ENCODE measurements around the gene SYTL4. TPM values are rescaled to one million over a fixed set of nuclear protein-coding genes. Genes with fewer than 3 reads are reported as not detected.

SYTL4 gene
- total and polyA plus RNA-seq, 2 of the 8 experiments (the other 6 are each of a cell fraction or from before 2014, with no cell fraction given), result 0.11 TPM

DNA sequence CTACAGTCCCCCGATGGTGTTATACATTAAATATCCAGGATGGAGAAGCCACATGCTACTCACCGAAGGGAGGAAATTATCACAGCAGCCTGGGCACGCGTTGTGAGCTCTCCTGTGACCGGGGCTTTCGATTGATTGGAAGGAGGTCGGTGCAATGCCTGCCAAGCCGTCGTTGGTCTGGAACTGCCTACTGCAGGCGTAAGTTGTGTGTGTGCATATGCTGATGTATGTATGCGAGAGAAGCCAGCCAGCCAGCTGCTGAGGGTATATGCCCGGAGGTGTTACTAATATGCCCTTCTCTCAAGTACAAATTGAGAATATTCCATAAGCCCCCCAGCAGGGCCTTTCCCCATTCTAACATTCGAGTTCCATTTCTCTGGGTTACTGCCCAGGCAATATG lies 69.8 kb downstream of the SYTL4 start:
- no peak overlapping the region for H2BK120ac ChIP-seq (replicated peaks; ENCODE audit: low read depth, low read length)
- H4K8ac ChIP-seq (ENCODE audit: extremely low read depth, insufficient read depth, low read length), result no peak overlapping the region
- no peak overlapping the region for H2AK5ac ChIP-seq (ENCODE audit: low read depth, low read length)
- no peaks in the 10 kb centered on the region for H4K20me1 ChIP-seq (replicated peaks in 1 of 2; ENCODE audit: control insufficient read depth in 1 of 2, insufficient read depth in 2 of 2, low read length in 2 of 2)
- no peak overlapping the region for H3K23ac ChIP-seq (ENCODE audit: insufficient read length)
- ChIA-PET CTCF (ENCODE audit: partially characterized antibody) (interaction anchor here (1.1 to 1.9 kb wide), 2 partner anchors 8 to 9 kb away, joined by 6 read pairs; no protein-coding TSS in a partner anchor), POLR2A (ENCODE audit: partially characterized antibody) (no interaction called here)
- no peaks in the 10 kb centered on the region for H3K23me2 ChIP-seq (ENCODE audit: low read depth, low read length)
- H3K36me3 ChIP-seq (ENCODE audit: control insufficient read depth in 2 of 4, insufficient read depth in 4 of 4, low read length in 3 of 4), result no peaks in the 10 kb centered on the region
- FAIRE-seq (no peak), DNase-seq (ENCODE audit: low read depth in 1 of 2, low spot score in 2 of 2) (no peak)
- H4K5ac ChIP-seq (ENCODE audit: insufficient read length, low read depth, low read length), result no peak overlapping the region
- H3K79me2 ChIP-seq (ENCODE audit: control insufficient read depth in 1 of 2, insufficient read depth in 2 of 2, low read length in 2 of 2), result no peaks in the 10 kb centered on the region
- H3K9me3 ChIP-seq (ENCODE audit: insufficient read depth in 2 of 2, low read depth in 1 of 2, low read length in 1 of 2), result no peaks in the 10 kb centered on the region
- no peaks in the 10 kb centered on the region for H3K27me3 ChIP-seq (replicated peaks in 1 of 4; ENCODE audit: control insufficient read depth in 3 of 4, extremely low read depth in 1 of 4, insufficient read depth in 3 of 4, low read length in 3 of 4)
- H3K56ac ChIP-seq (replicated peaks; ENCODE audit: insufficient read length, low read depth, low read length), result no peak overlapping the region
- H2BK5ac ChIP-seq (ENCODE audit: low read depth, low read length), result no peak overlapping the region
- no peak overlapping the region for H3K4ac ChIP-seq (replicated peaks; ENCODE audit: insufficient read length, low read depth, low read length)
- no peaks in the 10 kb centered on the region for H3K4me1 ChIP-seq (replicated peaks in 1 of 4; ENCODE audit: control insufficient read depth in 3 of 4, insufficient read depth in 4 of 4, low read length in 3 of 4)
- H3K18ac ChIP-seq (ENCODE audit: extremely low read depth, low read length), result no peak overlapping the region
- no peaks in the 10 kb centered on the region for H3K79me1 ChIP-seq (ENCODE audit: low read depth, low read length)
- no peak overlapping the region for H2BK20ac ChIP-seq (ENCODE audit: low read length)
- H3K4me2 ChIP-seq (ENCODE audit: insufficient read depth in 1 of 2, low read depth in 2 of 2, low read length in 2 of 2), result no peak overlapping the region
- no peak overlapping the region for H3K14ac ChIP-seq (ENCODE audit: insufficient read length)
- no peak overlapping the region for H2BK15ac ChIP-seq (ENCODE audit: low read length)
- 76% methylated on average over 10 of the region's 13 CpGs; no CpG with 5 or more reads in 1 of the 2 experiments for WGBS, 2 experiments (ENCODE audit: extremely low coverage in 1 of 2, insufficient coverage in 1 of 2, insufficient read length in 1 of 2, insufficient replicate concordance in 2 of 2, low coverage in 1 of 2, low lambda C conversion rate in 2 of 2, missing lambda C conversion rate in 1 of 2)
- H3K9ac ChIP-seq (replicated peaks in 1 of 4; ENCODE audit: extremely low read depth in 1 of 4, low read depth in 3 of 4, low read length in 3 of 4), result no peak overlapping the region
- H3K4me3 ChIP-seq (ENCODE audit: extremely low read depth in 1 of 4, insufficient read depth in 2 of 4, low read depth in 3 of 4, low read length in 4 of 4), result no peak overlapping the region
- H2AFZ ChIP-seq (ENCODE audit: low read length), result no peak overlapping the region
- no peak overlapping the region for H3K27ac ChIP-seq (ENCODE audit: low read depth, low read length)
- no peak overlapping the region for H4K91ac ChIP-seq (replicated peaks; ENCODE audit: insufficient read length, low read length)
- no peak overlapping the region for H2BK12ac ChIP-seq (ENCODE audit: low read depth, low read length)
- TF ChIP-seq GTF2F1 (IDR thresholded peaks at IDR 0.05; ENCODE audit: borderline replicate concordance, low read depth, low read length) (no peak), SIRT6 (IDR thresholded peaks at IDR 0.05; ENCODE audit: low read length) (no peak), GABPA (IDR thresholded peaks at IDR 0.05; ENCODE audit: borderline replicate concordance, insufficient read depth, low read length) (no peak), TEAD4 (IDR thresholded peaks at IDR 0.05; ENCODE audit: low read depth, low read length) (no peak), SAP30 (IDR thresholded peaks at IDR 0.05; ENCODE audit: insufficient read depth, insufficient replicate concordance, low read length) (no peak), BCL11A (IDR thresholded peaks at IDR 0.05; ENCODE audit: low read depth in 2 of 2, low read length in 2 of 2) (no peak), MAX (IDR thresholded peaks at IDR 0.05) (no peak), TAF7 (optimal IDR thresholded peaks at IDR 0.05; ENCODE audit: borderline replicate concordance, low read depth, low read length) (no peak), CEBPB (IDR thresholded peaks at IDR 0.05; ENCODE audit: low read depth, low read length) (no peak), EGR1 (IDR thresholded peaks at IDR 0.05; ENCODE audit: borderline replicate concordance, low read depth, low read length) (no peak), TBP (IDR thresholded peaks at IDR 0.05; ENCODE audit: low read depth, low read length) (no peak)
- TF ChIP-seq, protein P1, sequence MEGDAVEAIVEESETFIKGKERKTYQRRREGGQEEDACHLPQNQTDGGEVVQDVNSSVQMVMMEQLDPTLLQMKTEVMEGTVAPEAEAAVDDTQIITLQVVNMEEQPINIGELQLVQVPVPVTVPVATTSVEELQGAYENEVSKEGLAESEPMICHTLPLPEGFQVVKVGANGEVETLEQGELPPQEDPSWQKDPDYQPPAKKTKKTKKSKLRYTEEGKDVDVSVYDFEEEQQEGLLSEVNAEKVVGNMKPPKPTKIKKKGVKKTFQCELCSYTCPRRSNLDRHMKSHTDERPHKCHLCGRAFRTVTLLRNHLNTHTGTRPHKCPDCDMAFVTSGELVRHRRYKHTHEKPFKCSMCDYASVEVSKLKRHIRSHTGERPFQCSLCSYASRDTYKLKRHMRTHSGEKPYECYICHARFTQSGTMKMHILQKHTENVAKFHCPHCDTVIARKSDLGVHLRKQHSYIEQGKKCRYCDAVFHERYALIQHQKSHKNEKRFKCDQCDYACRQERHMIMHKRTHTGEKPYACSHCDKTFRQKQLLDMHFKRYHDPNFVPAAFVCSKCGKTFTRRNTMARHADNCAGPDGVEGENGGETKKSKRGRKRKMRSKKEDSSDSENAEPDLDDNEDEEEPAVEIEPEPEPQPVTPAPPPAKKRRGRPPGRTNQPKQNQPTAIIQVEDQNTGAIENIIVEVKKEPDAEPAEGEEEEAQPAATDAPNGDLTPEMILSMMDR (IDR thresholded peaks at IDR 0.05; ENCODE audit: control extremely low read depth in 1 of 3, insufficient read depth in 1 of 3, low read depth in 1 of 3, low read length in 3 of 3), result no peak
